Dermis microvascular lymphatic vessel endothelial cell (primary cell): Measurements from ENCODE around the gene SAFB. TPM values are rescaled to one million over a fixed set of nuclear protein-coding genes. Genes with fewer than 3 reads are reported as not detected.
"Not testable (repeated sequence)": the region's sequence is repeated elsewhere in the genome, so short reads cannot be mapped to it uniquely, and the experiment has no call there.

Experiments used
- DNase-seq, 2 donors: peaks; one replicate each; pipeline versions ENCODE4 v3.0.0 to v3.0.0-alpha.2; 2010; ENCODE audit warnings: low read depth in 2 of 2
- total RNA-seq: library from RNA; depleted of rRNA; stranded (reverse); fragments of >200 nt; gene quantifications from 2 replicates; pipeline ENCODE4 v1.2.1, GENCODE V29; 2014

Gene SAFB
- total RNA-seq, 1 donor from 2014 or later: 35.7 TPM

- no peak for DNase-seq
Observed at GRCh38 chr19:5684694-5685430, 62.0 kb downstream of the SAFB start.

- no peak for DNase-seq
Observed at GRCh38 chr19:5686326-5686646, 63.4 kb downstream of the SAFB start.

GRCh38 chr19:5686647-5687359 is 63.9 kb downstream of the SAFB start:
- DNase-seq: peak; percentile 80 to 91

GRCh38 chr19:5687360-5688198 is 64.7 kb downstream of the SAFB start:
- no peak for DNase-seq

- not testable (repeated sequence) for DNase-seq
Observed at GRCh38 chr19:5688262-5688881, 65.5 kb downstream of the SAFB start.

- DNase-seq: peak; percentile 93 to 96
Observed at GRCh38 chr19:5690125-5690954, 67.5 kb downstream of the SAFB start, which contains the start of gene RPL36. Gene RPL36, plus strand, starts transcription at chr19:5690295. Its CDS starts 213 bp downstream, at chr19:5690508.

- DNase-seq: peak; percentile 48 to 78
Observed at GRCh38 chr19:5690955-5691821, 68.3 kb downstream of the SAFB start.

- no peak for DNase-seq
Observed at GRCh38 chr19:5691822-5692722, 69.2 kb downstream of the SAFB start.

GRCh38 chr19:5692723-5693194 is 69.9 kb downstream of the SAFB start:
- no peak for DNase-seq

- DNase-seq: no peak
Observed at GRCh38 chr19:5693195-5694166, 70.6 kb downstream of the SAFB start.

- DNase-seq: no peak
Observed at GRCh38 chr19:5694167-5694955, 71.5 kb downstream of the SAFB start.

GRCh38 chr19:5694956-5695648 is 72.2 kb downstream of the SAFB start:
- no peak for DNase-seq

- DNase-seq: no peak
Observed at GRCh38 chr19:5695649-5696195, 72.8 kb downstream of the SAFB start.

GRCh38 chr19:5696196-5697021 is 73.5 kb downstream of the SAFB start:
- DNase-seq: no peak
